Endothelial cell of umbilical vein (primary cell): ENCODE results near the gene KAZN. TPM values are rescaled to one million over a fixed set of nuclear protein-coding genes. Genes with fewer than 3 reads are reported as not detected.

Source experiments
- BruUV-seq: library from RNA; stranded (reverse); fragments of 400-500 nt; replicated peaks from 2 replicates; lab custom pipeline; 2021; lab: Mats Ljungman, UMichigan
- CTCF ChIA-PET: fragments of 300-600, 350-600 bp; sonication (Branson Sonifier 250); formaldehyde crosslinking; loops from one replicate; lab custom pipeline; 2021; ENCODE audit warnings: antibody characterized with exemption, inconsistent platforms; lab: Charles Lee
- POLR2A ChIA-PET: fragments of 300-600, 350-600 bp; sonication (Branson Sonifier 250); formaldehyde crosslinking; loops from one replicate; lab custom pipeline; 2021; ENCODE audit warnings: antibody characterized with exemption, inconsistent platforms; lab: Charles Lee
- DNase-seq: peaks from one replicate; pipeline ENCODE4 v3.0.0-alpha.2; 2011; ENCODE audit warnings: low read depth, low spot score
- FAIRE-seq: peaks from 2 replicates; lab custom pipeline; 2011; peaks lifted over from hg19 to GRCh38; lab: Jason Lieb, UNC
- H2AFZ ChIP-seq: 2 replicates; pipeline ENCODE4 v1.6.0; 2012; ENCODE audit warnings: low read depth, low read length, control low read depth, inconsistent platforms
- H3K27ac ChIP-seq: 2 replicates; pipeline ENCODE4 v1.5.1; 2011; ENCODE audit warnings: low read depth, mild to moderate bottlenecking, control low read depth, low read length, moderate library complexity; ENCODE audit not compliant: insufficient read depth
- H3K27me3 ChIP-seq, 2 experiments: 2 replicates each; pipeline versions ENCODE4 v1.6.0 to v1.6.1; 2011; ENCODE audit warnings: low read length in 2 of 2, mixed read lengths in 1 of 2; ENCODE audit not compliant: control insufficient read depth in 2 of 2, insufficient read depth in 2 of 2
- H3K36me3 ChIP-seq, 2 experiments: 2 replicates in 1 of 2; 3 replicates in 1 of 2; pipeline ENCODE4 v1.5.1; 2011; ENCODE audit warnings: low read length in 2 of 2, mild to moderate bottlenecking in 1 of 2, moderate library complexity in 1 of 2; ENCODE audit not compliant: control insufficient read depth in 2 of 2, insufficient read depth in 2 of 2; ENCODE audit errors: extremely low read depth in 1 of 2
- H3K4me1 ChIP-seq: 3 replicates; pipeline ENCODE4 v1.5.1; 2011; ENCODE audit warnings: mild to moderate bottlenecking, low read length; ENCODE audit not compliant: control insufficient read depth, insufficient read depth; ENCODE audit errors: extremely low read depth
- H3K4me2 ChIP-seq: 2 replicates; pipeline ENCODE4 v1.6.1; 2011; ENCODE audit warnings: low read length, control low read depth, mixed read lengths; ENCODE audit not compliant: insufficient read depth
- H3K4me3 ChIP-seq, 3 experiments: fragments of 200-600 bp in 1 of 3; sonication (generic), shearing (Covaris generic) in 1 of 3; replicated peaks in 1 of 3; 2 replicates each; pipeline ENCODE4 v1.5.1; 2011 to 2016; ENCODE audit warnings: control low read depth in 3 of 3, low read length in 3 of 3, mild to moderate bottlenecking in 2 of 3, inconsistent platforms in 1 of 3, low read depth in 1 of 3, moderate library complexity in 1 of 3; ENCODE audit not compliant: insufficient read depth in 1 of 3
- H3K79me2 ChIP-seq: 2 replicates; pipeline ENCODE4 v1.6.0; 2012; ENCODE audit warnings: low read length, inconsistent platforms; ENCODE audit not compliant: control insufficient read depth, insufficient read depth
- H3K9ac ChIP-seq: replicated peaks from 2 replicates; pipeline ENCODE3; 2011; ENCODE audit warnings: low read length, control low read depth; ENCODE audit not compliant: insufficient read depth; ENCODE audit errors: extremely low read depth
- H3K9me1 ChIP-seq: replicated peaks from 3 replicates; pipeline ENCODE4 v1.6.0; 2011; ENCODE audit warnings: mild to moderate bottlenecking, low read length; ENCODE audit not compliant: control insufficient read depth, insufficient read depth; ENCODE audit errors: extremely low read depth
- H3K9me3 ChIP-seq: replicated peaks from 2 replicates; pipeline ENCODE4 v1.5.1; 2012; ENCODE audit warnings: low read length, inconsistent platforms; ENCODE audit not compliant: control insufficient read depth, insufficient read depth
- H4K20me1 ChIP-seq: replicated peaks from 2 replicates; pipeline ENCODE3; 2011; ENCODE audit warnings: mild to moderate bottlenecking, low read length; ENCODE audit not compliant: control insufficient read depth, insufficient read depth; ENCODE audit errors: extremely low read depth
- EZH2 ChIP-seq: IDR thresholded peaks from 2 replicates; pipeline ENCODE4 v1.6.1; 2012; ENCODE audit warnings: borderline replicate concordance, low read depth, mild to moderate bottlenecking, moderate library complexity, low read length, inconsistent platforms; ENCODE audit not compliant: severe bottlenecking
- FOS ChIP-seq: IDR thresholded peaks from 2 replicates; pipeline ENCODE4 v1.6.1; 2011; ENCODE audit warnings: mild to moderate bottlenecking, low read length, moderate library complexity, borderline replicate concordance; ENCODE audit not compliant: insufficient read depth
- GATA2 ChIP-seq: IDR thresholded peaks from 2 replicates; pipeline ENCODE4 v1.7.0; 2011; ENCODE audit warnings: low read depth, mild to moderate bottlenecking, moderate library complexity, mixed read lengths, low read length; ENCODE audit not compliant: insufficient read length, insufficient read depth
- JUN ChIP-seq: IDR thresholded peaks from 2 replicates; pipeline ENCODE4 v1.6.1; 2011; ENCODE audit warnings: borderline replicate concordance, low read depth; ENCODE audit not compliant: insufficient read length, insufficient read depth
- MYC ChIP-seq: IDR thresholded peaks from one replicate; pipeline ENCODE4 v1.6.1; 2011; ENCODE audit warnings: mild to moderate bottlenecking, low read depth, low read length
- POLR2A ChIP-seq: IDR thresholded peaks from 2 replicates; pipeline ENCODE4 v1.6.1; 2012; ENCODE audit warnings: low read depth, mild to moderate bottlenecking, control low read depth, low read length
- POLR2AphosphoS5 ChIP-seq: IDR thresholded peaks from 2 replicates; pipeline ENCODE4 v1.6.1; 2012; ENCODE audit warnings: low read depth, mild to moderate bottlenecking, control low read depth, low read length, moderate library complexity; ENCODE audit not compliant: insufficient read depth
- dilution Hi-C: fragments of 300-500 bp; cut with MboI; formaldehyde crosslinking; loops from one replicate; pipeline ENCODE4 v1.15.0; 2019; ENCODE audit warnings: low sequenced_read_pairs; ENCODE audit not compliant: extremely low pct_ligation_motif_present
- intact Hi-C: fragments of 100-400 bp; cut with micrococcal nuclease; formaldehyde crosslinking; loops from one replicate; pipeline ENCODE4 v1.10.0; 2022
- polyA plus RNA-seq, 4 experiments: library from polyadenylated mRNA; depleted of rRNA in 3 of 4; stranded (reverse) in 3 of 4; unstranded in 1 of 4; fragments of >200 nt; gene quantifications; 2 replicates each; pipeline versions ENCODE4 v1.2.1 to v1.2.3, GENCODE V29; 2011 to 2012; ENCODE audit warnings: missing spikeins in 1 of 4
- total RNA-seq: library from RNA; stranded (reverse); gene quantifications from 2 replicates; pipeline ENCODE4 v1.2.3, GENCODE V29; 2021
- TF ChIP-seq, protein P1 (sequence below): IDR thresholded peaks from 2 replicates; pipeline ENCODE4 v1.6.1; 2011; ENCODE audit not compliant: insufficient read depth, insufficient read length
- TF ChIP-seq, protein P2 (sequence below), 2 donors: IDR thresholded peaks; 1 replicate in 1 of 2; 2 replicates in 1 of 2; pipeline ENCODE4 v1.5.1; 2011; ENCODE audit warnings: low read length in 2 of 2, mild to moderate bottlenecking in 2 of 2, moderate library complexity in 2 of 2, control low read depth in 1 of 2, inconsistent platforms in 1 of 2, low read depth in 1 of 2; ENCODE audit not compliant: insufficient read depth in 1 of 2; ENCODE audit errors: extremely low read depth in 1 of 2

KAZN gene
- total and polyA plus RNA-seq, 2 donors (not counting 3 experiments of a cell fraction or from before 2014, with no cell fraction given), result 1.6 to 5.8 TPM

DNA sequence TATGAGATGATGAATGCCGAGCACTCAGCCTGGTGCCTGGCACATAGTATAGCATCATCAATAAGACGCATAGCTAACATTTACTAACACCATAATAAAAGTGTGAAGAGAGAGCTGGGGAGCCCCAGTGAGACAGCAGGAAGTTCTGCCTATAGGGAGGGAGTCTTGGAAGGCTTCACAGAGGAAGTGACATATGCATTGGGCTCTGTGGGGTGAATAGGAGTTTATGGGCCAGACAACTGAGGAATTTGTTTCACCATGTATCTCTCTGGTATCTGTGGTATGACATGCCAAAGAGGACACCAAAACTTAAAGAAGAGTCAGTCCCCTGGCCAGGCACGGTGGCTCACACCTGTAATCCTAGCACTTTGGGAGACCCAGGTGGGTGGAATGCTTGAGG is 436.8 kb downstream of the KAZN start:
- Histone ChIP-seq H3K4me2 (no peak overlapping the region), H3K9me3 (no peaks in the 10 kb centered on the region), H3K4me1 (no peaks in the 10 kb centered on the region), H3K27me3 (no peaks in the 10 kb centered on the region), H2AFZ (no peak overlapping the region), H3K4me3 (no peak overlapping the region), H3K36me3 (no peaks in the 10 kb centered on the region), H3K79me2 (no peaks in the 10 kb centered on the region), H3K9me1 (no peaks in the 10 kb centered on the region), H3K27ac (no peak overlapping the region), H4K20me1 (no peaks in the 10 kb centered on the region), H3K9ac (no peak overlapping the region)
- ChIA-PET CTCF (interaction anchor here (0.7 to 3.6 kb wide), 2 partner anchors 8 to 19 kb away, joined by 3 to 29 read pairs; no protein-coding TSS in a partner anchor), POLR2A (no interaction called here)
- intact Hi-C loops, result no loop called here
- FAIRE-seq, result no peak
- DNase-seq, result no peak
- no TSS peak for BruUV-seq
- dilution Hi-C loops, result no loop called here
- TF ChIP-seq JUN (no peak), EZH2 (no peak), POLR2AphosphoS5 (no peak), FOS (no peak), POLR2A (no peak), MYC (no peak), GATA2 (no peak)
- TF ChIP-seq, protein P1, sequence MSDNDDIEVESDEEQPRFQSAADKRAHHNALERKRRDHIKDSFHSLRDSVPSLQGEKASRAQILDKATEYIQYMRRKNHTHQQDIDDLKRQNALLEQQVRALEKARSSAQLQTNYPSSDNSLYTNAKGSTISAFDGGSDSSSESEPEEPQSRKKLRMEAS, result no peak
- TF ChIP-seq, protein P2, sequence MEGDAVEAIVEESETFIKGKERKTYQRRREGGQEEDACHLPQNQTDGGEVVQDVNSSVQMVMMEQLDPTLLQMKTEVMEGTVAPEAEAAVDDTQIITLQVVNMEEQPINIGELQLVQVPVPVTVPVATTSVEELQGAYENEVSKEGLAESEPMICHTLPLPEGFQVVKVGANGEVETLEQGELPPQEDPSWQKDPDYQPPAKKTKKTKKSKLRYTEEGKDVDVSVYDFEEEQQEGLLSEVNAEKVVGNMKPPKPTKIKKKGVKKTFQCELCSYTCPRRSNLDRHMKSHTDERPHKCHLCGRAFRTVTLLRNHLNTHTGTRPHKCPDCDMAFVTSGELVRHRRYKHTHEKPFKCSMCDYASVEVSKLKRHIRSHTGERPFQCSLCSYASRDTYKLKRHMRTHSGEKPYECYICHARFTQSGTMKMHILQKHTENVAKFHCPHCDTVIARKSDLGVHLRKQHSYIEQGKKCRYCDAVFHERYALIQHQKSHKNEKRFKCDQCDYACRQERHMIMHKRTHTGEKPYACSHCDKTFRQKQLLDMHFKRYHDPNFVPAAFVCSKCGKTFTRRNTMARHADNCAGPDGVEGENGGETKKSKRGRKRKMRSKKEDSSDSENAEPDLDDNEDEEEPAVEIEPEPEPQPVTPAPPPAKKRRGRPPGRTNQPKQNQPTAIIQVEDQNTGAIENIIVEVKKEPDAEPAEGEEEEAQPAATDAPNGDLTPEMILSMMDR (IDR thresholded peaks at IDR 0.05; ENCODE audit: extremely low read depth in 1 of 2, insufficient read depth in 1 of 2, low read depth in 1 of 2, low read length in 2 of 2), result no peak
